GM19099 (cell line): ENCODE results near the gene ATP11A.

Experiments used
- POLR2A ChIP-seq: IDR thresholded peaks from 3 replicates; pipeline ENCODE4 v1.6.1; 2011; ENCODE audit warnings: low read depth; ENCODE audit not compliant: insufficient read length; ENCODE audit errors: extremely low read depth

The ATP11A gene

DNA sequence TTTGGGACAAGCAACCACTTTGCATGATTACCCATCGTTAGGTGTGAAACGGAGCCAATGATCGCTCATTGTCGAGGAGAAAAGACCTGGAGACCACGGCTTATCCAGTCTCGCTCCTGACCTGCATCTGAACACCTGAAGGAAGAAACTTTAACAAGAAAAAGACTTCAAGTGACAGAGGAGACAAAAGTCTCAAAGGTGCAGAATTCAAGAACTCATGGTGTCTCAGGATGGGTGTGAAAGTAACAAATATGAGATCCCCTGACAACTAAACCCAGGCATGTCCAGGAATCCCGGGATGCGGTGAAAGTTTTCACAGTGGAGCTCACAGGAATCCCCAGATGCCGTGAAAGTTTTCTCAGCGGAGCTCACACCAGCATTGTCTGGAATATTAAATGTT lies 6.3 kb upstream of the ATP11A start:
- TF ChIP-seq POLR2A, result no peak

DNA sequence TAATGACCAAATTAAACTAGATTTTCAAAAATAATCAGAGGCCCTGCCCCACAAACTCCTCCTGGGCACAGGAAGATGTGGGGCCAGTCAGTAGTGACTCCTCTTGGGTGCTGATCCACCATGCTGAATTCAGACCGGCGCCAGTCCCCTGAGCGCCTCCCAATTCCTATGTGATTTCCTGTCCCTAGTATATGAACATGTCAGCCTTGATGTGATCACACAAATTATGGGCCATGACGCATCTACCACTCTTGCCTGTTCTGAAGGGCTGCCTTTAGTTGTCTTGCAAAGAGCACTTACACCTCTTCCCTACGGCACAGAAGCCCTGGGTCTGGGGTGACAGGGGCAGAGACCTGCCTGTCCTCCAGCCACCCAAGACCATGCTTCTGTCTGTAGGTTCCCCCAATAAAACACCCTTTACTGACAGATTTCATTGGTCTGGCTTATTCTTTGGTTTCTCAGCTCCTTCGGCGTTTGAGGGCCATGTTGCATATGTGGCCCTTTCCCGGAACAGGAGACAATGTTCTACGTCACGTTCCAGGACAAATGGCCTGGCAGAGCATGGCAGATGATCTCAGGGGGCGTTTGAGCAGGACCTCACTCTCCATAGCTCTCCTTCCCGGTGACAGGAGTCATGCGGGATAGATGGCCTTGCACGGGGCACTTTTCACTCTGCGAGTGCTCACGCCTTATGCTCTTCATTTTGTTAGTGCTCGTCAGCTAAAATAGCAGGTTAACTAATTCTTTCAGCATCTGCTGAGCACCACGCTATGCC lies 5.6 kb upstream of the ATP11A start:
- TF ChIP-seq POLR2A, result no peak

DNA sequence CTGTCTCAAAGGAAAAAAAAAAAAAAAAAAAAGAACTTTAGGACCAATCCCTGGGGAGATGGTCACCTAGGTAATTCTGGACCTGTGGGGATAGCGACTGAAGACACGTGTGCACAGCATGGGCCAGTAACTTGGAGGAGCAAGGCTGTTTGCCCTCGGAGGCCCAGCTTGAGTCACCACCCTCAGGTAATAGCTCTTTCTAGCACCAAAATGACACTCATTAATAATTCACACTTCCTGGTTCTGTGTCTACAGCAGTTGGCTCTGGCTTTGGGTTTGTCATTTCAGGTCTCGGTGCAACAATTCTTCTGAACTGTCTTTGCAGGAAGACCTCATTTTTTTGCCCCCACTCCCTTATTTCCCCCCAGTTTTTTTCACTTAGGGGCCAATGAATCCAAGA lies 3.9 kb upstream of the ATP11A start:
- TF ChIP-seq POLR2A, result no peak

DNA sequence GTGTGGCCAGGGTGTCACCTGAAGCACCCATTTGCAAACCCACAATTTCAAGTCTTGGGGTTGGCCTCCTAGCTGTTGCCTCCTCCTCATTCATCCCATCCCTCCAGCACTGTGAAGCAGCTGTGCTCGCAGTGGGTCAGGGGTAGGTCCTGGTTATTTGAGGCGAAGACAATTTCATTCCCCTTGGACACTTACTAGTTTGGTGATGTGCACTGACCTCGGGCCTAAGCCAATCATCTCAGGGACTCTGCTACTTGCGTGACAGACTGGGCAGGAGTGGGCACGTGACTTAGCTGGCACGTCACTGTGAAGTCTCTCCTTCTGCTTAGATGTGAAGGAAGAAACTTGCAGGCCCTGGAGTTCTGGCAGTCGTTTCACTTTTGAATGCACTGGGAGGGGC lies 3.5 kb upstream of the ATP11A start:
- TF ChIP-seq POLR2A, result no peak

DNA sequence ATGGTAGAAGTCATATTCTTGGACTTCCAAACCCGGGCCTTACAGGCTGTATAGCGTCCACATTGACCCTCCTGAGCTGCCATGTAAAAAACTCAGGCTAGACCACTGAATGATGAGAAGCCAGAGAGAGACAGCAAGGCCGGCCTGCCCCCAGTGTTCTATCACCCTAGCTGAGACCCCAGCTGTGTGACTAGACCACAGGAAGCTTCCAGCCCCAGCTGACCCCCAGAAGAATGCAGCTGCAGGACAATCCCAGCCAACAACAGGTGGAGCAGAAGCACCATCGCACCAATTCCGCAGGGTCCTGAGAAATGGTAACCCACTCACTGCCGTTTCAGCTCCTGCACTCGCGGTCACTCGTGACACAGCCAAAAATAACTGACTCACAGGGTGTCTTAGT lies 2.9 kb upstream of the ATP11A start:
- no peak for TF ChIP-seq POLR2A

DNA sequence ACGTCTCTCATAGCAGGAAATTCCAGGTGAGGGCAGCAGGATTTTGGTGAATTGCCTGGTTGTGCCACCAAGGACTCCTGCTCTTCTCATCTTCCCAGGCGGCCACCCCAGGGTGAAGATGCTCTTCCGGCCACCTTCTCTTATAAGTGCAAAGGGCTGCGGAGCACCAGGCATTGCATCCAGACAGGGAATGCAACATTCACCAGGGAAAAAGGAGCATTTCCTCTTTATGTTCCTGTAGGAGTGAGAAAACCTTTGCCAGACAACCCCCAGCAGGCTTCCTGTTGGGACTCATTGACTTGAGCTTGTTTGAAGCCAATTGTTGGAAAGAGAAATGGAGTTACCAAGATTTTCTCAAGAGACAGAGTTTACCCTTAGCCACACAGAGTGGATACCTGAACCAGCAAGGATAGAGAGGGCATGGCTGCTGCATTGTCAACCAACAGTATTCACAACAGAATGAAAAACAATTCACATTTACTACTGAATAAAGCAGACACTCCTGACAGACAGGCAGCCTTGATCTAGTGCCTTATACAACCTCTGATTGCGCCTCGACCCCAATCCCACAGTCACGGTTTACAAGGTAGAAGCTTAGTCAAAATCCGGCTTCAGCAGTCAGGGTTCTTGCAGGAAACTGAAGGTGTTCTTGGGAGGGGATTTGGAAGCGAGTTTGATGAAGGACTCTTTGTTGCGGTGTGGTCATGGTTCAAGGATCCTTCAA lies 1.8 kb upstream of the ATP11A start:
- no peak for TF ChIP-seq POLR2A

DNA sequence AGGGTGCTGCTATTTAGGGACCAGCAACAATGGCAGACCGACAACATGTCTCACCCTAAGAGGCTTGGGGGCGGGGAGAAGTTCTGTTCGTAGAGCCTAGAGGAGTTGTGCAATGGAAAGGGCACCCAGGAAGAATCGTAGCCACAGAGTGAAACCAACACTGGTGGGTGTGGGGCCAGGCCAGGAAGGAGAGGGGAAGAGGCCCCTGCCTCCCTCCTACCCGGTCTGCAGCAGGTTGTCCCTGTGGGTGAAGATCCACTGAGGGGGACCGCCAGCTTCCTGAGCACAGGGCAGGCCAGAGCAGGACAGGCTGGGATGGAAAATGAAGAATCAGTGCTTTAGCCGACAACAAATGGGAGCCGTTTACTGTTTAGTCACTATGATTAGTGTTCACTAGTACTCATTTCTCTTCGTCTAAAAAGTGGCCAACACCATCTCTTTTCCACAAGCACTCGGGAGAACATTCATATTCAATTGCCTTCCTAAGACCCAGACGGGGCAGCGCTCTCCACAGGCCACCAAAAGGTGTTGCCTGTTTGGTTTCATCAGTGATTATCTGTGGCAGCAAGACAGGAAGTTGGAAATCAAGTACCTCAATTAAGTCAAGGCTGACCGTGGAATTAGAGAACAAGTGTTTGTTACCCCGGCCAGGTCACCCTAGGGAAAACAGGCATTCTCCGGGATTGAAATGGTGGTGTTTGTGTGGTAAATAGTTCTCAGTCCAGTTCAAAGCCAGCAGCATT lies 1.1 kb upstream of the ATP11A start:
- no peak for TF ChIP-seq POLR2A

DNA sequence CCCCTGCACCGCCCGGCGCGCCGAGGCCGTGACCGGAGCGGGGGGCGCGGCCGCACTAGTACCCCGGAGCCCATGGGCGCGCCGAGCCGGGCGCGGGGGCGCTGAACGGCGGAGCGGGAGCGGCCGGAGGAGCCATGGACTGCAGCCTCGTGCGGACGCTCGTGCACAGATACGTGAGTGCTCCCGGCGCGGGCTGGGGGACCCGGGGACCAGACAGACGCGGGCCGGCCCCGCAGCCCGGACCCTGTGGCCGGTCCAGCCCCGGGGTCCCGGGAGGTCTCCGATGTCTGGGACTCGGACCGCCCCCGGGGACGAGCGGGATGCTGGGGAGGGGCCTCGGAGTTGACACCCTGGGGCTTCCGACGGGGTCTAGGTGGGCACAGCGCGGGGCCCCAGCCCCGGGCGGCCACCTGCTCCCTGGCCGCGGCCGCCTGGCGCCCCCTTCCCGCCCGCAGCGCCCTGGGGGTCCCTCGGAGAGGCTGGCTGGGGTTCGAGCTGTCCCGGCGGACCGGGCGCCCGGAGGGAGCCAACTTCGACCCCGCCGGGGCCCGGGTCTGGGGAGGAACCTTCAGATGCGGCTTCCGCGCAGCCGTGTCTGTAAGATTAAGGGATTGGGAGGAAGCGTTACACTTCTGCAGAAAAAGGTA lies 568 bp downstream of the ATP11A start:
- no peak for TF ChIP-seq POLR2A

DNA sequence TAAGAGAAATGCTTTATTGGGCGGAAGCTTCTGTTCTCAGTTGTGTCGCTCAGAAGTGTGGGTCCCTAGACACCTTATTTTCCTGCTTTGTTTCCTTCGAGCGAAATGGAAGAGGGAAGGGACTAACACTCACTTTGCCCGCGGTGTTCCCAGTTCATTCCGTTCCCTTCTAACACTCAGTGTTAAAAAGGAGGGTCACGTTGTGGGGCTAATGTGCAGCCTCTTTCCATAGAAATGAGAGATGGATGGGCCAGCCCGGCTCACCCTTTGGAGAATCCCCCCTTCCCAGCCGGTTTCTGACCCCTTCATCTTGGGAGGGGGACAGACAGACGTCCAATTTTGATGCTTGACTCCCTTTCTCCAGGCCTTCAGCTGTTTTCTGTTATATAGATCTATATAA lies 2.3 kb downstream of the ATP11A start:
- TF ChIP-seq POLR2A, result no peak

DNA sequence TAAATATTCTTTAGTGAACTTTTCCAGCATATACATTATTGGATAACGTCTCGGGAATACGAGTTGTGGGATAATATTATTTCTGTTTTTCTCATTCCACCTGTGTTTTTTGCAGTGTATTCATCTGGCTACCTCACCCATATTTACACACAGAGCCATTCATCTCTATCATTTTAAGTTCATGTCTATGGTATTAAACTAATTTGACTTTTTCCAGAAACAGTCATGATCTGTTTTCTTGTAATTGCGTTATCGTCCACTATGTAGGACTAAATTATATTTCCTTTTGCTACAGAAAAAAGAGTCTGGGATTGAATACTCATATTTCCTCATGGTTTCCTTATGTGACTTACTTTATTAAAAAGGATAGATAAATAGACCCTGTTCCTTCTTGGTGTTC lies 2.7 kb downstream of the ATP11A start:
- no peak for TF ChIP-seq POLR2A

DNA sequence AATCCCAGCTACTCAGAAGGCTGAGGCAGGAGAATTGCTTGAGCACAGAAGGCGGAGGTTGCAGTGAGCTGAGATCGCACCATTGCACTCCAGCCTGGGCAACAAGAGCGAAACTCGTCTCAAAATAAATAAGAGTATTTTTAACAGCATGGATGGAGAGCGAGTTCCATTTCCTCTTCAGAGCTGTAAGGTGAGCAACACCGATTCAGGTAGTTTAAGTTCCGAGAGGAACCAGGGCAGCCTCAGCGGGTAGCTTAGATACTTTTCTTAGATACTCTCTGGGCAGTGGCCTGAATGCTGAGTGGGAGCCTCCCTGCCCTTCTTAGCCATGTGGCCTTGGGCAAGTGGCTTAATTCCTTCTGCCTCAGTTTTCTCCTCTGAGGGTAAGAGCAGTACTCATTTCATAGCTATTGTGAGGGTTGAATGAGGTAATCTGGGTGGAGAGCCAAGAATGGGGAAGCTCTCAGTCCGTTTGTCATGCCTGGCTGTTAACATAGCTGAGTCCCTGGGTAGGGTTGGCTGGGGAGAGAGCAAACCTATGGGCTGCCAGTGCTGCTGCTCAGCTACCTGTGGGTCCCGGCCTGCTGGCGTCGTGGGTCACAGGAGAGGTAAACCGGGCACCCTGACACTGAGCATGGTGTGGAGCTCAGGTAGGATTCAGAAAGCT lies 4.1 kb downstream of the ATP11A start:
- TF ChIP-seq POLR2A, result no peak

DNA sequence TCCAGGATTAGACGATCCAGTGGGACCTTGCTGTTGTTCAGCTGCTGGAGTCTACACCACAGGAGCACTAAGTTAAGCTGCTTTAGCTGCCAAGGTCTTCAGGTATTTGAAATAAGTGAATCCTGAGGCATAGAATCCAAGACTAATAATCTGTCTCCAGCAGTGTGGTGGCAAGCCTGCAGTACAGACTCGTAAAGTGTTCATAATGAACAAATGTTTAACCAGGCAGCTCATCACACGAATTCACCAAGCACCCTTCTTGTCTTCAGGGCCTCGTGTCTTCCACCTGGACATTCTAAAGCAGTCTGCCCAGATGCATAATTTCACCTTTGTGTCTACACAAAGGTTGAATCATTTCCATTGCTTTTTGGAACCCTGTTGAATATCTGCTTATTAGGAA lies 5.3 kb downstream of the ATP11A start:
- TF ChIP-seq POLR2A, result no peak

DNA sequence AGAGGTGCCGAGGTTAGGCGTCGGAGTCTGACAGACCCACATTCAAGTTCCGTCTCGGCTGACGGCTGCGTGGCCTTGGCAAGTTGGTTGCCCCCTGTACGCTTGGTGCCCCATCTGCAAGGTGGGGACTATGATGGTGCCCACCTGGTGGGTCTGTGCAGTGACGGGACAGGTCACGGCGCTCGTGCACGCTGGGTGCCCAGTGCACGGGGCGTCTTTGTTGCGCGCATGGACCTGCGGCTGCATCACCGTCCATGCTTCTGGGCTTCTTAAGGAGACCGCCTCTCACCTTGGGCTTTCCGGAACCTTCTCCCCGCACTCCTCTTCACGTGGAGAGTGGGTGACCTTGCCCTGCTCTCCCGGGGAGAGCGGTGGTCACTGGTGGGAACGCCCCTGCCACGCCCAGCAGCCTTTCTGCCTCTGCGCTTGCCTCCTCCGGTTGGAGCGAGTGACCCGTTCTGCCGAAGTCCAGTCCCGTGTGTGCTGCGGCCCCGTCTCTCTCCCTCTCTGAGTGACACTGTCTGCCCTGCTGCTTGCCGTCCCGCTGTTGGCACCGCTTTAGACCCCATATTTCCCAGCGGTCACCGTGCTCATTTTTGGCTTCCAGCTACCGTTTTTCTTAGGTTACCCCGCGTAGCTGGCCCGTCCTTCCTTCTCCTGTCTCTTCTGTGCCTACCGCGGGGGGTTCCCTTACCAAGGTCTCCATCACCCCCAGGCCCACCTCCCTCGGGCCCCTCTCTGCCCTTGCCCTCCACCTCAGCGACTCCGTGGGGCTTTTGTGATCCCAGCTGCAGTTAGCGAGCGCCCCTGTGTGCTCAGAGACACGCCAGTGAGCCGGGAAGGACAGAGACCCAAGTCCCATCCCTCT lies 6.4 kb downstream of the ATP11A start:
- TF ChIP-seq POLR2A, result no peak
